GM12874 (cell line): ENCODE results near the gene PKNOX1.

Experiments used
- TF ChIP-seq, protein P1 (sequence below): IDR thresholded peaks from 2 replicates; pipeline ENCODE4 v1.5.1; 2011; ENCODE audit warnings: low read depth, mild to moderate bottlenecking, control low read depth, low read length, moderate library complexity; ENCODE audit not compliant: insufficient read depth

PKNOX1 gene

DNA sequence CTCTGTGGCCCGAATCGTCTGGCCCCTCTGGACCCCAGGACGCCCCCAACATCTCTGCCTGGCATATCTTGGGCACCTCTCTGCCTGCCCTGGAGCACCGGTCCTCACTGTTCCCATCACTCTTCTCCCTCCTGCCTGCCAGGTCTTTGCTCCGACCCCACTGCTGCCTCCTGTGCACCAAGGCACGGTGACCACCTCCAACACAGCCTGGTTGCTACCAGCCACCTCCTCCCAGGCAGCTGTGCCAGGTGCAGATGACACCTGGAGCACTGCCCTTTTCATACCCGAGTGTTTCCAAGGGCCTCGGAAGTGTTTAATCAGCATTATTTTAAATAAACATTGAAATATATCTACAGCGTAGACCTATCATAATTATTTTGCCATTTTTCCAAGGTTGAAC is 31.3 kb downstream of the PKNOX1 start:
- TF ChIP-seq, protein P1, sequence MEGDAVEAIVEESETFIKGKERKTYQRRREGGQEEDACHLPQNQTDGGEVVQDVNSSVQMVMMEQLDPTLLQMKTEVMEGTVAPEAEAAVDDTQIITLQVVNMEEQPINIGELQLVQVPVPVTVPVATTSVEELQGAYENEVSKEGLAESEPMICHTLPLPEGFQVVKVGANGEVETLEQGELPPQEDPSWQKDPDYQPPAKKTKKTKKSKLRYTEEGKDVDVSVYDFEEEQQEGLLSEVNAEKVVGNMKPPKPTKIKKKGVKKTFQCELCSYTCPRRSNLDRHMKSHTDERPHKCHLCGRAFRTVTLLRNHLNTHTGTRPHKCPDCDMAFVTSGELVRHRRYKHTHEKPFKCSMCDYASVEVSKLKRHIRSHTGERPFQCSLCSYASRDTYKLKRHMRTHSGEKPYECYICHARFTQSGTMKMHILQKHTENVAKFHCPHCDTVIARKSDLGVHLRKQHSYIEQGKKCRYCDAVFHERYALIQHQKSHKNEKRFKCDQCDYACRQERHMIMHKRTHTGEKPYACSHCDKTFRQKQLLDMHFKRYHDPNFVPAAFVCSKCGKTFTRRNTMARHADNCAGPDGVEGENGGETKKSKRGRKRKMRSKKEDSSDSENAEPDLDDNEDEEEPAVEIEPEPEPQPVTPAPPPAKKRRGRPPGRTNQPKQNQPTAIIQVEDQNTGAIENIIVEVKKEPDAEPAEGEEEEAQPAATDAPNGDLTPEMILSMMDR: no peak

DNA sequence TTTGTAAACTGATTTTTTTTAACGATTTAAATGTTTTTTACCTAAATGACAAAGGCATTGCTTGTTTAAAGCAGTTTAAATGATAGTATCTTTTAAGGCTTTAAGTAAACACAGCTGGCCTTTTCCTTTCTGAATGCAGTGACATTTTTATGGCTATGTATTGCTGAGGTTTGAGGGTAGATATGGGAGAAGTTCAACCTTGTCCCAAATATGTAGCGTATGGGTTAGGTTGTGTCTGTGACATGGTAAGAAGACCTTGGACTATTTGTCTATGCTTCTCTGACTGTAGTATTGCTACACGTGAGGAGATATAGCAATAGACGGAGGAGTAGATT is 32.5 kb downstream of the PKNOX1 start:
- TF ChIP-seq, protein P1: no peak

DNA sequence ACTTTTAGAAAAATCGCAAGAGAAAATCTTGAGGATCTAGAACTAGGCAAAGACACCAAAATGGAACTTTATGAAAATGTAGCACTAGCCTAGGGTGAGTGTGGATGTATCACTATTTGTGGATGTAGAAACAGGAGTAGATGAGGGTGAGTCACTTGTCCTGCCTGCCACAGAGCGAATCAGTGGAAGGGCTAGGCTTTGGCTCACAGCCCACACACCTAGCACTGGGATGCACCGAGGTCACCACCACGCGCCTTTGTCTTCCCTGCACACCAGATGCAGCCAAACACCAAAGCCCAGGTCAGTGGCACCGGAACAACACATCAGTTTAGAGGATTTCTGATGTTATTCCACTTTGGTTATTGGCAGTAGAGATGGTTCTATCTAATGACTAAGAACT is 38.2 kb downstream of the PKNOX1 start:
- TF ChIP-seq, protein P1: no peak

DNA sequence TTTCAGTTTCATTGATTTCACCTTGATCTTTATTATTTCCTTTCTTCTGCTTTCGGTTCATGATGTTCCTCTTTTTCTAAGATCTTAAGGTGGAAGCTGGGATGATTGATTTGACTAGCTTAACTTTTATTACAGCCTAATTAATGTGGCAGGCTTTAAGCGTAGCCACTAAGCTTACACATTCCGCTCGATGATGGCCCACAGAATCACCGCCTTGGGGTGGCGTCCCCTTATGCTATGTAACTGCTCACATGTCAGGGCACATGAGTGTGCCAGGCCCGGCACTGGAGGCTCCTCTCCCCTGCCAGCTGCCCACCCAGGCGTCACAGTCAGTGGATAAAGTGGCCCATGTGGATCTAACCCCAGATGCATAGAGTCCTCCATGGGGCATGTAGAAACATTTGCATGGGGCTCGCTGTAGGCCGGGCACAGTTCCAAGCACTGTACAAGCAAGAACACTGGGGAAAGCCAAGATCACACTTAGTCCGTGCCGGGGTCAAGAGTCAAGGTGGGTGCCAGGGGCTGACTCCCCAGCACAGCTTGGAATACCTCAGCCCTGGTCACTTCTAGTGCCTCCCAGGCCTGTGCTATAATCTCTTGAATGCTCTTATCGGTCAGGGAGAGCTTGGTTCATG is 41.7 kb downstream of the PKNOX1 start:
- TF ChIP-seq, protein P1: no peak

DNA sequence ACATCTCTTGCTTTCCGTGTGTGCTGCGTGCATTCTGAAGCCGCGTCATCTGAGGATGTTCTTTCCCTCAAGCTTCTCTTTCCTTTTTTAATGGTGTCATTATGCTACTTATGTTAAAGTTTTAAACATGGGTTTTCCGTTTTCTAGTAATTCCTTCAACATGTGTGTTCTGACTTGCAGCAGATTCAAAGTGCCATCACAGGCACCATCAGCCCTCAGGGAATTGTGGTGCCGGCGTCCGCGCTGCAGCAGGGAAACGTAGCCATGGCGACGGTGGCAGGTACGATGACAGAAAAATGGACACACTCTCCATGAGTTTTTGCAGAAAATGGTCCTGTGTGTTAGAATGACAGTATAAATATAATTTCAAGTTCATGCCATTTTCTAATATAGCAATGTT is 42.4 kb downstream of the PKNOX1 start:
- TF ChIP-seq, protein P1: no peak

DNA sequence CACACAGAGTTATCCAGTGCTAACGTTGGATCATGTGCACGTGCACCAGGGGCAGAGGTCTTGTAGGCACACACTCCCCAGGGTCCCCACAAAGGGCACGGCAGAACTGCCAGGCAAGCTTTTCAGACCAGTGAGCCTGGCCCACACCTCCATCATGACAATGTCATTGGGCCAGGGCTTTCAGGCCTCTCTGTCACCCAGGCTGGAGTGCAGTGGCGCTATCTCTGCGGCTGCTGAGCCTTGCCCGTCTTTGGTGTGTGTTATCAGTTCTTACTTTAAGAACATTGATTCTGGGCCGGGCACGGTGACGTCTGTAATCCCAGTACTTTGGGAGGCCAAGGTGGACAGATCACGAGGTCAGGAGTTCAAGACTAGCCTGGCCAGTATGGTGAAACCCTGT is 44.2 kb downstream of the PKNOX1 start:
- TF ChIP-seq, protein P1: no peak

DNA sequence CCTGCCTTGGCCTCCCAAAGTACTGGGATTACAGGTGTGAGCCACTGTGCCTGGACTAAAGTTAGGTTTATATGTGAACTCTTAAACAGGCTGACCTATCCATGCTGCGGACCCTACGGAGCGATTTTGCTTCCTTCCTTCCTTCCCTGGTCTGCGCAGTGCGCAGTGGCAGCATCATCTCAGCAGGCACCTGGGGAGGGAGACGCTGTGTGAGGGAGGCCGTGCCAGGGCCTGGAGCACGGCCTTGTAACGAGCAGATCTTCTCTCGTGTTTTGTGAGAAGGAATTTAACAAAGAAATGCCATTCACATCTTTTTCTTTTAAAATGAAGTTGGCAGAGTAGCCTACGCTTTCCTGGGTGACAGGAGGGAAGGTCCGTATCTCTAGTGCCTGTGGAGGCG is 45.8 kb downstream of the PKNOX1 start:
- TF ChIP-seq, protein P1: no peak
